T-helper 22 cell (primary cell): ENCODE results near the gene HM13.
"Not testable (repeated sequence)": the region's sequence is repeated elsewhere in the genome, so short reads cannot be mapped to it uniquely, and the experiment has no call there.

Experiments
- DNase-seq: peaks from one replicate; pipeline ENCODE4 v3.0.0-alpha.2; 2020; ENCODE audit warnings: low read depth

HM13 gene

DNA sequence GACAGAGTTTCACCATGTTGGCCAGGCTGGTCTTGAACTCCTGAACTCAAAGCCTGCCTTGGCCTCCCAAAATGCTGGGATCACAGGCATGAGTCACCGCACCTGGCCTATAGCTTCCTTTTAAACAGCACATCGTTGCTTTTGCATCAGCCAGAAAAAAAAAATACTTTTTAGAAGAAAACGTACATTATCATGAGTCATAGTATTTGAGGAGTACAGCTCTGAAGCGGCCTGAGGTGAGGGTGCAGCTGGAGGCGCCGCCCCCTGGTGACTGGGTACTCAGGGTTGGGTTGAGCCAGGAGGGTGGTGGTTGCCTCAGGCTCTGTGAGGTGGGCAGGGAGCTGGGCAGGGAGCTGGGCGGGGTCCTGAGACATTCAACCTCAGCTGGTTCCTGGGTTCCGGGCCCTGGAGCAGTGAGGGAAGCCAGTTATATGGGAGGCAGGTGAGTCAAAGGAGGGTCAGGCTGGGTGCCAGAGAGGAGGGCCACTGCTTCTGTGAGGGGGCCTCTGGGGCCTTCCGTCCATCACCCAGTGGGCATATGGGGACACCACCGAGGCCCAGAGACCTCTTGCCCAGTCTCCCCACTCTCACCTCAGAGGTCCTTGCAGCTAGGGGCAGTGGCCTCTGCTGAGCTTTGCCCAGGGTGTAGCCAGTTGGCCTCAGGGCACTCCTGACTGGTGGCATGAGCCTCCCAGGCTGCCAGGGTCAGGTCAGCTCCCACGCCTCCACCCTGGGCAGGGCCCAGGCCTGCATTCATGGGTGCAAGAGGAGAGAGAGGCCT is 79.2 kb downstream of the HM13 start:
- DNase-seq: no peak

DNA sequence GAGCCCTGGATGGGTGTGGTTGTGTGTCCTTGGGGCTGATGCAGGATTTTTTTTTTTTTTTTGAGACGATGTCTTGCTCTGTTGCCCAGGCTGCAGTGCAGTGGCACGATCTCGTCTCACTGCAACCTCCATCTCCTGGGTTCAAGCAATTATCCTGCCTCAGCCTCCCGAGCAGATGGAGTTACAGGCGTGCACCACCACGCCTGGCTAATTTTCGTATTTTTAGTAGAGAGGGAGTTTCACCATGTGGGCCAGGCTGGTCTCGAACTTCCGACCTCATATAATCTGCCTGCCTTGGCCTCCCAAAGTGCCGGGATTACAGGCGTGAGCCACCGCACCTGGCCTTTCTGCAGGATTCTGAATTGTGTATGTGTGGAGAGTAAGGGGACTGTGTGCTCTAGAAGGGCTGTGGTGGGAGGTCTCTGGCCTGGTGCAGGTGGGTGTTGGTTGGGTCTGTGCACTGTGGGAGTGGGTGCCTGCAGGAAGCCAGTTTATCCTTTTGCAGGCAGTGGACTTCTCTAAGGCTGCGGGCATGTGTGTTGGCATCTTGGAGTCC is 79.8 kb downstream of the HM13 start:
- DNase-seq: no peak

DNA sequence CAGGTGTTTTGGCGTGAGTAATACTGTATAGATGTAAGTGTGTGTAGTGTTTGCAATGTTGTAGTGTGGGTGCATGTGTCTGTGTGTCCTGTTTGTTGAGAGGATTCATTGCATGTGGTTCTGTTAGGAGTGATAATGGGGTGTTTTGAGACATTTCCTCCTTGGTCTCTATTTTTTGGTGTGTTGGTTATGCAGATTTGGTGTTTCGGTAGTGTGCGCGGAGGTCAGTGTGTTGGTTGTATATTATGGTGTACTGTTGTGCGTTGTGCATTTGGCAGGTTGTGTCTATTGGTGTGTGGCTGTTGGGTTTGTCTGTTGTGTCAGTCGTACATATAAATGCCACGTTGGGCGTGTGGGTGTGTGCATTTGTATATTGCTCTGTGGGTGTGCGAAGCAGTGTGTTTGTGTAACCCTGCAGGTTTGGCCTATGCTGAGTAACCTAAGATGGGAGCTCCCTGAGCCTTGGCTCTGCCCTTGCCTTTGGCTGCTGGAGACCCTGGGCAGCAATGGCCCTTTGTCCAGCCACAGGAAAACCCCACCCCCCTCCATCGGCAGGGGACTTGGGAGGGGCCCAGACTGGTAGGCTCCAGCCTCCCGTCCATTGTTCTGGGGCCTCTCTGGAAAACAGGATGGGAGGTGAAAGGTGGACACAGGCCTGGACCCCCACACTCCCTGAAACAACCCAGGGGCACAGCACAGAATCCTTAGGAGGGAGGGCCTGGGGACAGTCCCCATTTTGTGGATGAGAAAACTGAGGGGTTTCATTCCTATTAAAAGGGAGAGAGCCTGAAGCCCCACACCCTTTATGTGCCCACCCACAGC is 80.5 kb downstream of the HM13 start:
- DNase-seq: no peak

DNA sequence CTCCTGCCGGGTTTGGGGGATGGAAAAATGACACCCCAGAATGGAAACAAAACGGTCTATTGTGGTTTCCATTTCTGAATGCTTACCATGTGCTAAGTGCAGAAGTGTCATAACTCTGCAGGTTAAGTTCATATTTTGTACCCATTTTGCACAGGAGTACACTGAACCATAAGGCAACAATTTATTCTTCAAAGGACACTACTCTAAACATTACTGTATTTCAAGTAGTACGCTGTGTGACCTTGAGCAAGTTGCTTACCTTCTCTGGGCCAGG is 81.1 kb downstream of the HM13 start:
- no peak for DNase-seq

DNA sequence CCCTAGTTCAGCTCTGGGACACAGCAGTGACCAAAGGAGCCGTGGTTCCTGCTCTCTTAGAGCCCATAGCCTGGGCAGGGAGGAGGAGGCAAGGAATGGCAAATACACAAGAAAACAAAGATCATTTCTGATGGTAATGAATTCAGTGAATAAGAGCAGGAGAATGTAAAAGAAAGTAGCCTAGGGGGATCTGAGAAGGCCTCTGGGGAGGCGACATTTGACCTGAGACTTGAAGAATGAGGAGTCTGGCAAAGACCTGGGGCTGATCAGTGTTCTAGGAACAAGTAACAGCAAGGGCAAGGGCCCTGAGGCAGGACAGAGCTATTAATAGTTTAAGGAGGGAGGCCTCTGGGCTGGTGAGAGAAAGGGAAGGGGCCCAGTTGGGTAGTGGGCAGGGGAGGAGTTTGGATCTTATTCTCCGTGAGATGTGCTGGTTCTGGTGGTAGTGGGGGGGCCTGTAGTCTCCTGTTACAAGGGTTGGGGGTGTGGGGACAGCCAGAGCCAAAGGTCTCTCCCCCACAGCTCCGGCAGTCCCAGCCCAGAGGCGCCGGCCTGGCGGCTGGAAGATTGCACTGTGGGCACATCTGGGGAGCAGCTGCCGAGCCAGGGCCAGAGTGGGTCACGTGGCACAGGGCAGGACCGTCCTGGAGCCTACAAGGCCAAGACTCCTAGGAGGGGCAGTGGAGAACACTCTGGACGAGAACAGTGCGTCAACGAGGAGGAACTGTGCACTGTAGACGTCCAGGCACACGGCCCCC is 81.6 kb downstream of the HM13 start:
- no peak for DNase-seq

DNA sequence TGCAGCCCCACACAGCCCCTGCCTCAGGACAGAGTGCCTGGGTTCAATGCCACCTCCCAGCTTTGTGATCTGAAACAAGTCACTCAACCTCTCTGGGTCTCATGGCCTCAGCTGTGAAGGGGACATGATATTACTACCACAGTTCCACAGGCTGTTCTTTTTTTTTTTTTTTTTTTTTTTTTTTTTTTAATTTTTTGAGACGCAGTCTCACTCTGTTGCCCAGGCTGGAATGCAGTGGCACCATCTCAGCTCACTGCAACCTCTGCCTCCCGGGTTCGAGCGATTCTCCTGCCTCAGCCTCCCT is 82.1 kb downstream of the HM13 start:
- DNase-seq: not testable (repeated sequence)

DNA sequence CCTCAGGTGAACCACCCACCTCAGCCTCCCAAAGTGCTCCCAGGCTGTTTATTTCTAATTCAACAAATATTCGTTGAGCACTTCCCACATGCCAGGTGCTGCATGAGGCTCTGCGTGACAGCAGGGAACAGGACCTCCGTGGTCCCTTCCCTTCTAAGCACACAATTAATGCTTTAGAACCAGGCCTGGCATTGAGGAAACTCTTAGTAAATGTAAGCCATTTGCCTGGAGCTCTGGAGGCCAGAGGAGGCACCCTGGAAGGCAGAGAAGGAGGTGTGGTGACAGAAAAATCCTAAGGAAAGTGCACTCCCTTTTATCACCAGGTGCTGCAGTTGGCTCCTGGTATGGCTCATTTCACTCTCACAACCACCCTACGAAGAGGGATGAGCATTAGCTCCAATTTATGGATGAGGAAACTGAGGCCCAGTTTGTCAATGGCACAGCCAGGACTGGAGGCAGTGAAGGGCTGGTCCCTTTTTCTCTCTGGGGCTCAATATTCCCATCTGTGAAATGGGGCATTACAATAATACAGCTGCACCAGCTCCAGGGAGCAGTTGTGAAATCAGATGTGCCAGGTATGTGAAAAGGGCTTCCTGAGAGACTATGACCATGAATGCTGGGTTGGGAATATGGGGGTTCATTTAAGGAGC is 82.7 kb downstream of the HM13 start:
- DNase-seq: no peak

DNA sequence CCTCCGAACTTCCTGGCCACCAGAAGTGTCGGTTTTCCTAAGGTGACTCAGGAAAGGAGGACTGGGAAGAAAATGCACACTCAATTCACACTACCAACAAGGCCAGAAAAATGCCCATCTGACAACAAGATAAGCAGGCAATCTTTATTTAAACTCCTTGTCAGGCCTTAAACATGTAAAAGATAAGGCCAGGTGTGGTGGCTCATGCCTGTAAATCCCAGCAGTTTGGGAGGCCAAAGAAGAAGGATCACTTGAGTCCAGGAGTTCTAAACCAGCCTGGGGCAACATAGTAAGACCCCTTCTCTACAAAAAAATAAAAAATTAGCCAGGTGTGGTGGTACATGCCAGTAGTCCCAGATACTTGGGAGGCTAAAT is 83.2 kb downstream of the HM13 start:
- no peak for DNase-seq

DNA sequence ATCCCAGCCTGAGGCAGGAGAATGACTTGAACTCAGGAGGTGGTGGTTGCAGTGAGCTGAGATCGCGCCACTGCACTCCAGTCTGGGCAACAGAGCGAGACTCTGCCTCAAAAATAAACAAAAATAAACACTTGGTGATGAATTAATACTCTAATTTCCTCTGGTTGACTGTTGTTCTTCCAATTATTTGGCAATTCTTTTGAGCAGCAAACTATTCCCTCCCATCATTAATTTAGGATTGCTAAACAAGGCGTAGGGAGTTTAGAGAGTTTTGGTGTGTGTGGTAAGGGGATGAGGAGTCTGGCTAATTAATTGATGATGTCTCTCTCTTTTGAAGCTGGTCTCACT is 88.2 kb downstream of the HM13 start:
- DNase-seq: no peak

DNA sequence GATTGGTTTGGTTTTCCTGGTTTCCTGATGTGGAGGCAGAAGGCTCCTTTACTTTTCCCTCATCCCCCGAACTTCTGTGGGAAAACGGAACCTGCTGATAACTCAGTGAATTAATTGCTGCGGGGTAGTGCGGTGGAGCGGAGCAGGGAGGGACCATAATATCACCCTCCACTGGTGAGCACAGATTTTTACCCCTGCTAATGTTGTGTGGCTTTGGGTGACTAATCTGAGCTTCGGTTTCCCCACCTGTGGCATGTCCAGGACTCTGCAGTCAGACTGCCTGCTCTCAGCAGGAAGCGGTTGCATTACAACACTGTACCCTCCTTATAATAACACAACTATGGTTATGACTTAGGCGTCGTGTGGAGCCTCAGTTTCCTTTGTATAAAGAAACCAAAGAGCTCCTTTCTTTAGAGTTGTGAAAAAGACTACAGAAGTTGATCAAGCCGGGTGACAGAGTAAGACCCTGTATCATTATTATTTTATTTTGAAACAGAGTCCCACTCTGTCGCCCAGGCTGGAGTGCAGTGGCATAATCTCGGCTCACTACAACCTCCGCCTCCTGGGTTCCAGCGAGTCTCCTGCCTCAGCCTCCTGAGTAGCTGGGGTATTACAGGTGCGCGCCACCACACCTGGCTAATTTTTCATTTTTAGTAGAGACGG is 88.7 kb downstream of the HM13 start:
- peak; percentile 49 for DNase-seq

DNA sequence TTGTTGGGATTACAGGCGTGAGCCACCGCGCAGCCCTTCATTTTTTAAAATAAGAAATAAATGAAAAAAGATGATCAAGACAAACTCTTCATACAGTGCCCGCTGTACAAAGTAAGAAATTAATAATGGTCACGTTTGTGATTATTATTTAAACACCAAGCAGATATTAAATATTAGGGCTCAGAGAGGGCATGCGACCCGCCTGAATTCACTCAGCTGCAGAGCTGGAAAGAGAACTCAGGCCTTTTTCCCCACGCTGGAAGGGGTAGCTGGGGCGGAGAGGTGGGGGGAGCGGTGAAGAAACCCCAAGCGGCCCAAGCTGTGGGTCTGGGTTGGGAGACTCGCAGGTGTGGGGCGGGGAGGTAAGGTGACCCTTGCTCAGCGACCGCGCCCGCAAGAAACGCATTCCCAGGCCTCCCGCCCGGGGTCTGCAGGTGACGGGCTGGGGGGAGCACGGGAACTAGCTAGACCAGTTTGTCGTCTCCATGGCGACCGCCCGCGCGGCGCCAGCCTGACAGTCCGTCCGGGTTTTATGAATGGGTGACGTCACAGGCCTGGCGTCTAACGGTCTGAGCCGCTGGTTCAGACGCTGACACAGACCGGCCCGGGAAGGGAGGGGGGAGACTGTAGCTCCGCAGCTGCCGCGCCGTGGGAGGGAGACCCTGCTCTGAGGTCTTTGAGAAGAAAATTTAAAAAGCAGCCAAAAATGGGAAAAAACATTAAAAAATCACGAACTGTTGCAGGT is 89.8 kb downstream of the HM13 start:
- peak; percentile 86 for DNase-seq

DNA sequence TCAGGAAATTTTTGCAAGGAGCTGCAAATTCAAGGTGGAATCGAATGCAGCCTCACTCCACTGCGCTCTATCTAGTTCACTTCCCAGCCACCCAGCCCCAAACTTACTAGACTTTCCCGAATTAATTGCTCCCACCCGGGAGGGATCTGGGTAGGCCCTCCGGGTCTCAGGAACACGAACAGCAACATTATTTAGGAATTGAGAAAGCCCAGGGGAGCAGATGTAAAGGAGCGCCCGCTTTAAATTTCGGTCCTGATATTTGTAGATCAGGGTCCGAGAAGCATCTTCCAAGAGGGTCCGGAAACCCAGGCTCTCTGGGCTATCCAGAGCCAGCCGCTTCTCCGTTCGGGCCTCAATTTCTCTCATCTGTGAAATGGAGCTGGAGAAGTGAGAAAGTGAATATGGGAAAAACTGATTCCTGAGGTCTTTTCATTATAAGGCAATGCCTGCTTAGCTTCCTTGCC is 90.4 kb downstream of the HM13 start:
- no peak for DNase-seq

DNA sequence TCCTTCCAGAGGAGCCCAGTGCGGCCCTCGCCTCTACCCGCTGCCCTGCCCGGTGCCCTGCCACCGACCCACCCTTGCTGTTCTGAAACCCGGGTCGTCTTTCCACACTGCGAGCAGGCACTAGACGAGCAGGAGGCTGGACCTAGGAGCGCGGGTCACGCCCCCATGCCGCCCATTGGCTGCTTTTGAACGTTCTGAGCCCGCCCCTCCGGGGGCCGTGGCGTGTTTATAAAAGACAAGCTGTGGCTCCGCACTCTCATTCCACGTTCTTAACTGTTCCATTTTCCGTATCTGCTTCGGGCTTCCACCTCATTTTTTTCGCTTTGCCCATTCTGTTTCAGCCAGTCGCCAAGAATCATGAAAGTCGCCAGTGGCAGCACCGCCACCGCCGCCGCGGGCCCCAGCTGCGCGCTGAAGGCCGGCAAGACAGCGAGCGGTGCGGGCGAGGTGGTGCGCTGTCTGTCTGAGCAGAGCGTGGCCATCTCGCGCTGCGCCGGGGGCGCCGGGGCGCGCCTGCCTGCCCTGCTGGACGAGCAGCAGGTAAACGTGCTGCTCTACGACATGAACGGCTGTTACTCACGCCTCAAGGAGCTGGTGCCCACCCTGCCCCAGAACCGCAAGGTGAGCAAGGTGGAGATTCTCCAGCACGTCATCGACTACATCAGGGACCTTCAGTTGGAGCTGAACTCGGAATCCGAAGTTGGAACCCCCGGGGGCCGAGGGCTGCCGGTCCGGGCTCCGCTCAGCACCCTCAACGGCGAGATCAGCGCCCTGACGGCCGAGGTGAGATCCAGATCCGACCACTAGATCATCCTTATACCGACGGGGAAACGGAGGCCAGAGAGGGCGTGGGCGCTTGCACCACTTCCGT is 91.0 kb downstream of the HM13 start, which contains the start of gene ID1:
Gene ID1 (plus strand): TSS at position 259 of the 871 bp plus-strand sequence. CDS start 99 bp downstream, at position 358.
- peak; percentile 83 for DNase-seq

DNA sequence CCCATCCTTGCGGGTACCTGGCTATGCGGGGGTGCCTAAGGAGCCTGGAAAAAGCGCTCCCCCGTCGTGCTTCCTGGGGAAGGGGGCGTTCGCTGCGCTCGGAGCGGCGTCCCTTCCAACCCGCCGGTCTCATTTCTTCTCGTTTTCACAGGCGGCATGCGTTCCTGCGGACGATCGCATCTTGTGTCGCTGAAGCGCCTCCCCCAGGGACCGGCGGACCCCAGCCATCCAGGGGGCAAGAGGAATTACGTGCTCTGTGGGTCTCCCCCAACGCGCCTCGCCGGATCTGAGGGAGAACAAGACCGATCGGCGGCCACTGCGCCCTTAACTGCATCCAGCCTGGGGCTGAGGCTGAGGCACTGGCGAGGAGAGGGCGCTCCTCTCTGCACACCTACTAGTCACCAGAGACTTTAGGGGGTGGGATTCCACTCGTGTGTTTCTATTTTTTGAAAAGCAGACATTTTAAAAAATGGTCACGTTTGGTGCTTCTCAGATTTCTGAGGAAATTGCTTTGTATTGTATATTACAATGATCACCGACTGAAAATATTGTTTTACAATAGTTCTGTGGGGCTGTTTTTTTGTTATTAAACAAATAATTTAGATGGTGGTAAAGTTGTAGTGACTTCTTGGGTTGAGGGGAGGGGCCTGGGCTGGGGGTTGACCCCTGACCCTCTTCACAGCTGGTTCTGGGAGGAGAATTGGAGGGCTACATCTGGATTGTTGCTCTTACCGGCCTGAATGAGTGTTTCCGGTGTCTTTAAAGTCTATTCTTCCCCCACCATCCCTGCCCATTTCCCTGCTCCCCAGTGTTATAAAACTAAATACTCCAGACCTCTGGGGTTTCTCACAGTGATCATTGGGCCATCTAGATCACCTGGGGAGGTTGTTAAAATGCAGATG is 91.9 kb downstream of the HM13 start:
- DNase-seq: no peak

DNA sequence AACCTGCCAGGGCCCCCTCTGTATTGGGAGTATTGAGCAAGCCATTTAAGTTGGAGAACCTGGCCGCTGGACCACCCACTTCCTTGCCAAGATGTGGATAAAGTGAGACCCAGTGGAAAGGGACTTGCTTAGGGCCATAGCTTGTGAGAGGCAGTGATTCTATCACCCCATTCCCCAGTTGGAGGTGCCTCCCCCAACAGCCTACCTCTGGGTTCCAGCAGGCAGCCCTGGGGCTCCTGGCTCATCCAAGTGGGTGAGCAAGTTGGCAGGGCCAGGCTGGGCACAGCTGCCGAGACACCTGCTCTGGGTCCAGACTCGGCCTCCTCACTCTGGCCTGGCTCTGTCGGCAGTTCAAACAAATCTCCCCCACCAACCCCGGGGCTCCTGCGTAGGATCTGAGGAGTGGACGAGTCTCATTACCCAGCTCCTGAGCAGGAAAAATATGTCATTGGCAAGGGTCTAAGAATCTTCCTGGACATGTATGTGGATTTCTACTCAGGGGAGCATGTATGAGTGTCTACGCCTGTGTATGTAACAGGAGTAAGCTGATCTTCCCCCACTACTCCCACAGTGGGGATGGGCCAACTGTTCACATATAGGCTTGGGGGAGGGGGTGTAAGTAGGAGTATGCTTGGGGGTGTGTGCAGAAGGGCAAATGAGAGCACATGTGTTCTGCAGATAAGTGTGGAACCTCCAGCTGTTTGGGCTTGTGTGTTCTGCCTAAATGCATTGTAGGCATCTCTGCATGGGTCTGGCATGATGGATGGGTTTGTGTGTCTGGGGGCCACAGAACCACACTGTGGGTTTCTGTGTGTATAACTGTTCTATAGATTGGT is 92.8 kb downstream of the HM13 start:
- no peak for DNase-seq

DNA sequence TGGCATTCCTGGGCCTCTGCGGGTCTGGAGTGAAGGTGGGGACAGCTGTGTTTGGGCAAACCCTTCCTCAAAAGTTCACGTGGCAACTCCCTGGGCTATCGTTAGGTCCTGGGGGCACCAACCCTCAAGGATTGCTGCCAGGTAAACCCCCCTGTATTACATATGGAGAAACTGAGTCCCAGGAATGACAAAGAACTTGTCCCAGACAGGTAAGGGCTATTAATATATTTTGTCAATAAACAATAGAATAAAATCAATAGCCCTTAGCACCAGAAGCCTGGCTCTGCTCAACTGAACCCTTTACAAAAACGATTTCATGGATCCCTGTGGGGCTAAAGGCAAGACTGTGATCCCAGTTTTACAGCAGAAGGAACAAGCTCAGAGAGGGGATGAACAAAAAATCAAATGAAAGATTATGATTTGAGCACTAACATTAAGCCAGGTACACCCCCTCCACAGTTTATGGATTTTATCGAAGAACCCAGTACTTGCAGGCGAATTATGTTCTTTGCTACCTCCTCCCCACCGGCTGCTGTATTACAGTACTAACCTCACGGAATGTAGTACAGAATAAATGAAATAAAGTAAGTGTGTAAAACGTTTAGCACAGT is 93.5 kb downstream of the HM13 start:
- DNase-seq: no peak

DNA sequence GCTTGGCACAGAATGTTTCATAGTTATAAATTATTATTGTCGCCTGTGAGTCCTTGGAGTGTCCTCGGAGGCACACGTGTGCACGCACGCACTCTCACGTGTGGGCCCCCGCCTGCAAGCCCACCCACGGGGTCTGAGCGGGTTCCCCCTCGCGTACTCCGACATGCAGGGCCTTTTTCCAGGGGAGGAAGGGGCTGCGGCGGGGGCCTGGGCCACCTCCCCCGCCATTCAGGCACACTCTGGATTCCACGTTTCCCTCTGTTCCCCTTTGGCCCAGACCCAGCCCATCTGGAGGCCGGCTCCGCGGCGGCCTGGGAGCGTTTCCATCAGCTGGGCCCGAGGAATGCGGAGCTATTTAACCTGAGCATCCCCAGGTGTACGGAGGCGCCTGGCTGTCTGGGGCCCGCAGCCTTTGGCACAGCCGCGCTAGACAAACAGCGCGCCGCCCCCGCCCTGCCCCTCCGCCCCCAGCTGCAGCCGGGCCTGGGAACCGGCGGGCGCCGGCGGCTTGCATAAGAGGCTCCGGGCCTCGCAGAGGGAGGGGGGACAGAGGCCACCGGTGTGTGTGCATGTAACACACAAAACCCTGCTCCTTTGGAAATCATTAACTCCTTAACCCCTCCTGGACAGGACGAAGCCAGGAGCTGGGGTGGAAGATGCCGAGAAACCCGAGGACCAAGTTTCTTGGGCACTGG is 94.2 kb downstream of the HM13 start:
- DNase-seq: no peak
